Measurements from ENCODE around the gene VWA8.

Gene VWA8

DNA sequence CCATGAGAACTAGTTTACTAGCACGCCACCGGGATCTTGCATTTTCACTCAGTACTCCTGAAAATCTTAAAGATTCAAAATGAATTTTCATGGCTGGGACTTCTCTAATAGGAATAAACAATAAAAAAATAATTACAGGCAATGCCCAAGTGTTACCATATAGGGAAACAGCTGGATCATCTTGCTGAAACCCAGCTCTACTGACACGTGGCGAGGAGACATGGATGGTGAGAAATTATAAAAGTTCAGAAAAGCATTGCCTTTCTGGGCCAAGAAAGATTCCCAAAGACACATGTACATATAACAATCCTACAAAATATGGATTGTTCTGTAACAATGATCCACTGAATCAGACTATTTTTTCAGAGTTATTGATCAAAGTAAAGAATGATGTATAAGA lies 294.3 kb downstream of the VWA8 start:
- DNase-seq: no peak
- no peak overlapping the region for H3K27ac ChIP-seq (ENCODE audit: insufficient read depth in 1 of 2, low read depth in 1 of 2, low read length in 2 of 2, poor library complexity in 1 of 2, severe bottlenecking in 2 of 2)
- POLR2A ChIA-PET: no interaction called here

DNA sequence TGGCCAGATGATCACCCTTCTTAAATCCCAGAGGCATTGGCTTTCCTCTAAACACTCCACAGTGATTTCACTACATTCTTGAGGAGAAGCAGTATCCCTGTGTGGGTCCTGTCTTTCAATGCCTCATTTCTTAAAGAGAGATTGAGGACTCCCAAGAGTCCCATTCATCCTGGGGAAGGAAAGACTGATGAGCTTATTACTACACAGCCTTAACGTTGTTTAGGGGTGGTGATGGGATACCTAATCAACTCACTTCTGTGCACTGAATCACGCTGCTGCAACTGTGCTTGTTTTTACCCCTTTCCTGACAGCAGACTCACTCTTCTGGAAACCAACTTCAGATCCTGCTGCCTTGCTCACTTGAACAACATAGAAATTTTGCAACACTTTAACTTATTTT lies 300.5 kb downstream of the VWA8 start:
- 94% methylated on average over 2 of the region's 2 CpGs for WGBS (ENCODE audit: insufficient coverage)
- no peaks in the 10 kb centered on the region for H3K4me1 ChIP-seq (ENCODE audit: control extremely low read depth in 1 of 4, control insufficient read depth in 4 of 4, insufficient read depth in 4 of 4, low read length in 3 of 4)
- H3K36me3 ChIP-seq (ENCODE audit: control insufficient read depth in 4 of 4, insufficient read depth in 4 of 4, low read length in 3 of 4): peaks cover 0 to 2% (median 0%) of the 10 kb centered on the region in 4 experiments
- no peak overlapping the region for H3K4me3 ChIP-seq (ENCODE audit: control insufficient read depth in 1 of 7, extremely low read depth in 1 of 7, insufficient read depth in 4 of 7, low read depth in 2 of 7, low read length in 6 of 7)
- H3K9me3 ChIP-seq (ENCODE audit: control extremely low read depth in 1 of 5, control insufficient read depth in 4 of 5, insufficient read depth in 2 of 5, low read depth in 1 of 5, low read length in 4 of 5): no peaks in the 10 kb centered on the region
- CTCF ChIA-PET: interaction anchor here (10.0 kb wide), 1 partner anchor 450 kb away, joined by 145 read pairs; no protein-coding TSS in a partner anchor
- POLR2A ChIA-PET: no interaction called here
- no peak overlapping the region for H3K27ac ChIP-seq (ENCODE audit: insufficient read depth in 1 of 2, low read depth in 1 of 2, low read length in 2 of 2, poor library complexity in 1 of 2, severe bottlenecking in 2 of 2)
- H3K27me3 ChIP-seq (replicated peaks in 2 of 5; ENCODE audit: control insufficient read depth in 4 of 5, insufficient read depth in 5 of 5, low read length in 4 of 5): no peaks in the 10 kb centered on the region
- no peak for DNase-seq

More for the DNA sequence above, 294.3 kb downstream of the VWA8 start:
- Histone ChIP-seq H3K4me1 (ENCODE audit: control extremely low read depth in 1 of 4, control insufficient read depth in 4 of 4, insufficient read depth in 4 of 4, low read length in 3 of 4) (no peaks in the 10 kb centered on the region), H3K36me3 (ENCODE audit: control insufficient read depth in 4 of 4, insufficient read depth in 4 of 4, low read length in 3 of 4) (no peaks in the 10 kb centered on the region), H3K4me3 (ENCODE audit: control insufficient read depth in 1 of 7, extremely low read depth in 1 of 7, insufficient read depth in 4 of 7, low read depth in 2 of 7, low read length in 6 of 7) (no peak overlapping the region), H3K9me3 (ENCODE audit: control extremely low read depth in 1 of 5, control insufficient read depth in 4 of 5, insufficient read depth in 2 of 5, low read depth in 1 of 5, low read length in 4 of 5) (no peaks in the 10 kb centered on the region), H3K27me3 (replicated peaks in 2 of 5; ENCODE audit: control insufficient read depth in 4 of 5, insufficient read depth in 5 of 5, low read length in 4 of 5) (no peaks in the 10 kb centered on the region)
- CTCF ChIA-PET: interaction anchor here (0.7 to 10.0 kb wide), 6 partner anchors 13 to 444 kb away, joined by 3 to 145 read pairs (median 3); no protein-coding TSS in a partner anchor
- no CpG with 5 or more reads among the region's 4 CpGs for WGBS (ENCODE audit: insufficient coverage)

DNA sequence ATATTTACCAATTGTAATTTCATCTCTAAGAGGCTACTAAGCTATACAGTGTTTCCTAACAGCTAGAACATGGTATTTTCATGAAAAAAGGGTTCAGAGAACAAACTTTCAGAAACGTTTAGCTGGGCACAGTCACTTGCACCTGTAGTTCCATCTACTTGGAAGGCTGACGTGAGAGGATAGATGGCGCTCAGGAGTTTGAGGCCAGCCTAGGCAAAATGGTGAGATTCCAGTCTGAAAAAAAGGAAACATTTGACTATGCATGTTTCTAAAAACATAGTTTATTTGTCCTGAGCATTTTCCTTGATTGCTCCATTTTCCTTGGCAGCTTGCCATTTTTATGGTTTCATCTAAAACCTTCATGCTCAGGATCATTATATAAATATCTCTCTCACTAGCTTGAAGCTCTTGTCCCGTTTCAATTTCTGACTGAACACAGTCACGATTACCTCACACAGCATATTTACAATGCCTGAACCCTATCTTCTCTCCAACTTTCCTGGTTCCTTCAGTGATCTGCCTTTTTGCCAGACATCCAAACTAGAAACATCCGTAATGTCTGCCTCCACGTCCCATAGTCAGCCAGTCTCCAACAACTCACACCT lies 302.8 kb downstream of the VWA8 start:
- ChIA-PET CTCF (interaction anchor here (1.2 to 1.5 kb wide), 4 partner anchors 9 to 278 kb away, joined by 3 to 5 read pairs (median 4); no protein-coding TSS in a partner anchor), POLR2A (no interaction called here)
- no peaks in the 10 kb centered on the region for H3K27me3 ChIP-seq (replicated peaks in 2 of 5; ENCODE audit: control insufficient read depth in 4 of 5, insufficient read depth in 5 of 5, low read length in 4 of 5)
- H3K4me3 ChIP-seq (ENCODE audit: control insufficient read depth in 1 of 7, extremely low read depth in 1 of 7, insufficient read depth in 4 of 7, low read depth in 2 of 7, low read length in 6 of 7): no peak overlapping the region
- H3K36me3 ChIP-seq (ENCODE audit: control insufficient read depth in 4 of 4, insufficient read depth in 4 of 4, low read length in 3 of 4): peaks cover 0 to 2% (median 0%) of the 10 kb centered on the region in 4 experiments
- peaks cover 0 to 7% (median 0%) of the 10 kb centered on the region in 4 experiments for H3K4me1 ChIP-seq (ENCODE audit: control extremely low read depth in 1 of 4, control insufficient read depth in 4 of 4, insufficient read depth in 4 of 4, low read length in 3 of 4)
- H3K27ac ChIP-seq (ENCODE audit: insufficient read depth in 1 of 2, low read depth in 1 of 2, low read length in 2 of 2, poor library complexity in 1 of 2, severe bottlenecking in 2 of 2): no peak overlapping the region
- H3K9me3 ChIP-seq (ENCODE audit: control extremely low read depth in 1 of 5, control insufficient read depth in 4 of 5, insufficient read depth in 2 of 5, low read depth in 1 of 5, low read length in 4 of 5): no peaks in the 10 kb centered on the region
- WGBS (ENCODE audit: insufficient coverage): 95% methylated on average over 7 of the region's 7 CpGs
- DNase-seq: no peak

DNA sequence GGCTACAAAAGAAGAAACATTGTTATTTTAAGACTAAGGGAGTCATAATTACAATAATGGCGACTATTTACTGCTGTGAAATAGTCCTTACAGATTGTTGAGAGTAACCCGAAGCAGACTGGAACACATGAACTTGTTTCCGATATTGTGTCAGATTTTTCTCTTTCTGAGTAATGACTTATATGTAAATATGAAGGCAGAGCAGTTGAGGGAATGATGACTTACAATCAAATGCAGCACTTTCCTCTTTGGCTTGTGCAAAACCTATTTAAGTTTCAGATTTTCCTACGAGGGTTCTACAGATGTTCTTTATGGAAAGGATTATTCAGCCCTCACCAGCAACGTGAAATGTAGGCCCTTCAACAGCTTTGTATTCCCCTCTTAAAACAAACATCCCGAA lies 304.9 kb downstream of the VWA8 start:
- H3K4me3 ChIP-seq (ENCODE audit: control insufficient read depth in 1 of 7, extremely low read depth in 1 of 7, insufficient read depth in 4 of 7, low read depth in 2 of 7, low read length in 6 of 7): no peak overlapping the region
- peaks cover 0 to 7% (median 0%) of the 10 kb centered on the region in 4 experiments for H3K4me1 ChIP-seq (ENCODE audit: control extremely low read depth in 1 of 4, control insufficient read depth in 4 of 4, insufficient read depth in 4 of 4, low read length in 3 of 4)
- CTCF ChIA-PET: interaction anchor here (1.1 to 3.1 kb wide), 5 partner anchors 9 to 305 kb away, joined by 3 to 11 read pairs (median 3); no protein-coding TSS in a partner anchor
- POLR2A ChIA-PET: no interaction called here
- H3K9me3 ChIP-seq (ENCODE audit: control extremely low read depth in 1 of 5, control insufficient read depth in 4 of 5, insufficient read depth in 2 of 5, low read depth in 1 of 5, low read length in 4 of 5): no peaks in the 10 kb centered on the region
- H3K36me3 ChIP-seq (ENCODE audit: control insufficient read depth in 4 of 4, insufficient read depth in 4 of 4, low read length in 3 of 4): peaks cover 0 to 2% (median 0%) of the 10 kb centered on the region in 4 experiments
- H3K27ac ChIP-seq (ENCODE audit: insufficient read depth in 1 of 2, low read depth in 1 of 2, low read length in 2 of 2, poor library complexity in 1 of 2, severe bottlenecking in 2 of 2): no peak overlapping the region
- no peak for DNase-seq
- H3K27me3 ChIP-seq (replicated peaks in 2 of 5; ENCODE audit: control insufficient read depth in 4 of 5, insufficient read depth in 5 of 5, low read length in 4 of 5): no peaks in the 10 kb centered on the region
- 90% methylated on average over 4 of the region's 6 CpGs for WGBS (ENCODE audit: insufficient coverage)

DNA sequence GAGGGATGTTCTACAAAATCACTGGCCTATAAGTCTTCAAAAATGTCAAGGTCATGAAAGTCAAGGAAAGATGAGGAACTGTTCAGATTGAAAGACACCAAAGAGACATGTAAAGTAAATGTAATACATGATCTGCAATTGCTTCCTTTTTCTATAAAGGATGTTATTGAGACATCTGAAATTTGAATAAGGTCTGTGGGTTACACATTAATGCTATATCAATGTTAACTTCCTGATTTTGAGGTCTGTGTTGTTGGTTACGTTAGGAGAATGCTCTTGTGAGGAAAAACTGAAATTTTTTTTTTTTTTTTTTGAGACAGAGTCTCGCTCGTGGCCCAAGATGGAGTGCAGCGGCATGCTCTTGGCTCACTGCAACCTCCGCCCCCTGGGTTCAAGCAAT lies 306.1 kb downstream of the VWA8 start:
- peak; percentile 5 to 54 (median 49) for DNase-seq
- H3K4me3 ChIP-seq (ENCODE audit: control insufficient read depth in 1 of 7, extremely low read depth in 1 of 7, insufficient read depth in 4 of 7, low read depth in 2 of 7, low read length in 6 of 7): no peak overlapping the region
- WGBS (ENCODE audit: insufficient coverage): 92% methylated on average over 2 of the region's 5 CpGs
- POLR2A ChIA-PET: no interaction called here
- CTCF ChIA-PET: interaction anchor here (0.8 to 5.4 kb wide), 5 partner anchors 14 to 304 kb away, joined by 3 to 38 read pairs (median 3); no protein-coding TSS in a partner anchor
- H3K4me1 ChIP-seq (ENCODE audit: control extremely low read depth in 1 of 4, control insufficient read depth in 4 of 4, insufficient read depth in 4 of 4, low read length in 3 of 4): peaks cover 0 to 7% (median 0%) of the 10 kb centered on the region in 4 experiments
- H3K36me3 ChIP-seq (ENCODE audit: control insufficient read depth in 4 of 4, insufficient read depth in 4 of 4, low read length in 3 of 4): no peaks in the 10 kb centered on the region
- H3K9me3 ChIP-seq (ENCODE audit: control extremely low read depth in 1 of 5, control insufficient read depth in 4 of 5, insufficient read depth in 2 of 5, low read depth in 1 of 5, low read length in 4 of 5): no peaks in the 10 kb centered on the region
- H3K27ac ChIP-seq (ENCODE audit: insufficient read depth in 1 of 2, low read depth in 1 of 2, low read length in 2 of 2, poor library complexity in 1 of 2, severe bottlenecking in 2 of 2): no peak overlapping the region
- H3K27me3 ChIP-seq (replicated peaks in 2 of 5; ENCODE audit: control insufficient read depth in 4 of 5, insufficient read depth in 5 of 5, low read length in 4 of 5): no peaks in the 10 kb centered on the region

DNA sequence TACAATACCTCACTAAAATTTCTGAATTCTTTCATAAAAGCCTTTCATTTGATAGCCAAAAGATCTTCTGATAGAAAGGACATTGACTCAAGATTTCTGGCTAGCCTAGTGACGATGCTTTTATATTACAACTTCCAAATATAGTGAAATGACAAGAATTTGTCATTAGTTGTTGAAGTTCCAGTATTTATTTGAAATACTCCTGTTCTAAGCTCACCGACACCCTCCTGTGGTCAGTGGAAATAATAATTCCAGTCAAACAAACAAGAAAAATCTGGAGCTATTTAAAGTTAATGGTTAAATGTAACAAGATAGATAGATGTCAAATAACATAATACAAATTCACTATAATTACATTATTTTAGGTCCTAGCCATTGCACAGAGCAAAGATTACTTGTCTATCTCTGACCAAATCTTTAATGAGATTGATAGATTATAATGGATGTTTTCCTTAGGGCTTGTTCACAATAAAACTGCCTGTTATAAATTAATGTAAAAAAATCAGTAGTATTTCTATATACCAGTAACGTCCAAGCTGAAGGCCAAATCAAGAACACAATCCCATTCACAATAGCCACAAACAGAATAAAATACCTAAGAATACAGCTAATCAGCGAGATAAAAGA lies 308.1 kb downstream of the VWA8 start:
- ChIA-PET POLR2A (no interaction called here), CTCF (interaction anchor here (0.6 to 5.4 kb wide), 21 partner anchors 10 to 461 kb away, joined by 3 to 38 read pairs (median 3); no protein-coding TSS in a partner anchor)
- Histone ChIP-seq H3K27me3 (replicated peaks in 2 of 5; ENCODE audit: control insufficient read depth in 4 of 5, insufficient read depth in 5 of 5, low read length in 4 of 5) (no peaks in the 10 kb centered on the region), H3K27ac (ENCODE audit: insufficient read depth in 1 of 2, low read depth in 1 of 2, low read length in 2 of 2, poor library complexity in 1 of 2, severe bottlenecking in 2 of 2) (no peak overlapping the region), H3K4me1 (ENCODE audit: control extremely low read depth in 1 of 4, control insufficient read depth in 4 of 4, insufficient read depth in 4 of 4, low read length in 3 of 4) (peaks cover 0 to 7% (median 0%) of the 10 kb centered on the region in 4 experiments), H3K36me3 (ENCODE audit: control insufficient read depth in 4 of 4, insufficient read depth in 4 of 4, low read length in 3 of 4) (no peaks in the 10 kb centered on the region), H3K9me3 (ENCODE audit: control extremely low read depth in 1 of 5, control insufficient read depth in 4 of 5, insufficient read depth in 2 of 5, low read depth in 1 of 5, low read length in 4 of 5) (no peaks in the 10 kb centered on the region), H3K4me3 (ENCODE audit: control insufficient read depth in 1 of 7, extremely low read depth in 1 of 7, insufficient read depth in 4 of 7, low read depth in 2 of 7, low read length in 6 of 7) (no peak overlapping the region)
- DNase-seq: peak; percentile 55 to 79 (median 73)
- 100% methylated on average over 1 of the region's 4 CpGs for WGBS (ENCODE audit: insufficient coverage)

Data from common myeloid progenitor, CD34-positive (primary cell).